ENCODE results near the gene ZIC1.

The ZIC1 gene

DNA sequence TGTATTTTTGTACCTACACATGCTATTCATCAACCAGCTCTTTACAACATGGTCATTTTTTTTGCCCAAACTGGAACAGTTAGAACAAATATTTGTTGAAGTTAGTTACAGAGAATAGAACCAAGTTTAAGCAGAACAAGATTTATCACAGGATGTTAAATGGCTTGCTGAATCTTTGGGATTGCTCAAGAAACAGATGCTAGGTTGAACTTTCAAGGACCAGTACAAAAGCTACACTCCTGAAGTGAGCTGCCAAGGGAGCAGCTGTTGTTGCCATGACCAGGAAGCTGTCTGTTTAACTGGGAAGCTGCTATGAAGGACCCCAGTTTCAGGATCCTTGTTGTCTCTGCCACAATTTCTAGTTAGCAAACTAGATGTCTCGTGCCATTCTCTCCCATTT lies 53.7 kb downstream of the ZIC1 start:
- H3K27ac ChIP-seq: no peak overlapping the region
- TF ChIP-seq ZFX (IDR thresholded peaks at IDR 0.05; ENCODE audit: borderline replicate concordance): no peak
- TF ChIP-seq, protein P1, sequence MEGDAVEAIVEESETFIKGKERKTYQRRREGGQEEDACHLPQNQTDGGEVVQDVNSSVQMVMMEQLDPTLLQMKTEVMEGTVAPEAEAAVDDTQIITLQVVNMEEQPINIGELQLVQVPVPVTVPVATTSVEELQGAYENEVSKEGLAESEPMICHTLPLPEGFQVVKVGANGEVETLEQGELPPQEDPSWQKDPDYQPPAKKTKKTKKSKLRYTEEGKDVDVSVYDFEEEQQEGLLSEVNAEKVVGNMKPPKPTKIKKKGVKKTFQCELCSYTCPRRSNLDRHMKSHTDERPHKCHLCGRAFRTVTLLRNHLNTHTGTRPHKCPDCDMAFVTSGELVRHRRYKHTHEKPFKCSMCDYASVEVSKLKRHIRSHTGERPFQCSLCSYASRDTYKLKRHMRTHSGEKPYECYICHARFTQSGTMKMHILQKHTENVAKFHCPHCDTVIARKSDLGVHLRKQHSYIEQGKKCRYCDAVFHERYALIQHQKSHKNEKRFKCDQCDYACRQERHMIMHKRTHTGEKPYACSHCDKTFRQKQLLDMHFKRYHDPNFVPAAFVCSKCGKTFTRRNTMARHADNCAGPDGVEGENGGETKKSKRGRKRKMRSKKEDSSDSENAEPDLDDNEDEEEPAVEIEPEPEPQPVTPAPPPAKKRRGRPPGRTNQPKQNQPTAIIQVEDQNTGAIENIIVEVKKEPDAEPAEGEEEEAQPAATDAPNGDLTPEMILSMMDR (IDR thresholded peaks at IDR 0.05): no peak
